Ascending aorta (tissue), 2 donors: ENCODE results near the gene IQGAP2. TPM values are rescaled to one million over a fixed set of nuclear protein-coding genes. Genes with fewer than 3 reads are reported as not detected.
"Not testable (repeated sequence)": the region's sequence is repeated elsewhere in the genome, so short reads cannot be mapped to it uniquely, and the experiment has no call there.

Experiments
- DNase-seq, 2 donors: peaks; one replicate each; pipeline ENCODE4 v3.0.0-alpha.2; 2019; ENCODE audit warnings: low spot score in 2 of 2
- H3K27ac ChIP-seq, 2 donors: fragments of 200-600 bp; sonication (generic); one replicate each; pipeline ENCODE4 v1.5.1; 2016 to 2017; ENCODE audit warnings: mild to moderate bottlenecking in 1 of 2
- H3K27me3 ChIP-seq: fragments of 200-600 bp; sonication (generic); one replicate; pipeline ENCODE4 v1.5.1; 2017
- H3K36me3 ChIP-seq, 2 donors: fragments of 200-600 bp; sonication (generic); one replicate each; pipeline ENCODE4 v1.5.1; 2016
- H3K4me1 ChIP-seq, 2 donors: fragments of 200-600 bp; sonication (generic); one replicate each; pipeline ENCODE4 v1.5.1; 2016 to 2017; ENCODE audit warnings: mild to moderate bottlenecking in 1 of 2
- H3K4me3 ChIP-seq, 2 donors: fragments of 200-600 bp; sonication (generic); one replicate each; pipeline ENCODE4 v1.5.1; 2016 to 2017; ENCODE audit warnings: mild to moderate bottlenecking in 1 of 2
- H3K9me3 ChIP-seq, 2 donors: fragments of 200-600 bp; sonication (generic); one replicate each; pipeline ENCODE4 v1.5.1; 2016
- CTCF ChIP-seq, 3 experiments: fragments of 200-600 bp in 2 of 3; fragments of 450-650 bp in 1 of 3; sonication (generic) in 2 of 3; IDR thresholded peaks; one replicate each; pipeline ENCODE4 v1.5.1; 2016 to 2019; ENCODE audit warnings: antibody characterized with exemption in 3 of 3, mild to moderate bottlenecking in 1 of 3, moderate library complexity in 1 of 3
- intact Hi-C: fragments of 100-400 bp; cut with DNase I; formaldehyde crosslinking; loops from one replicate; pipeline ENCODE4 v1.15.1; 2023
- total RNA-seq: library from RNA; depleted of rRNA; stranded (reverse); fragments of >200 nt; gene quantifications from one replicate; pipeline ENCODE4 v1.1.0, GENCODE V29; 2016

The IQGAP2 gene
- total RNA-seq, 1 donor from 2014 or later, result 19.8 TPM

- no peaks in the 10 kb centered on the region for H3K4me1 ChIP-seq
Observed at GRCh38 chr5:76427206-76428140, 24.4 kb downstream of the IQGAP2 start.

GRCh38 chr5:76428550-76428949 is 25.5 kb downstream of the IQGAP2 start:
- H3K27ac ChIP-seq, H3K27me3 ChIP-seq, H3K4me3 ChIP-seq, DNase-seq, H3K36me3 ChIP-seq, H3K9me3 ChIP-seq, intact Hi-C loops, H3K4me1 ChIP-seq: not testable (repeated sequence)

More at GRCh38 chr5:76427206-76428140, 24.4 kb downstream of the IQGAP2 start:
- Histone ChIP-seq H3K9me3 (no peaks in the 10 kb centered on the region), H3K27ac (no peak overlapping the region), H3K27me3 (no peaks in the 10 kb centered on the region), H3K4me3 (no peak overlapping the region), H3K36me3 (no peaks in the 10 kb centered on the region)
- no peak for TF ChIP-seq CTCF (IDR thresholded peaks at IDR 0.05)
- DNase-seq, result no peak
- intact Hi-C loops, result no loop called here

GRCh38 chr5:76433261-76433660 is 30.2 kb downstream of the IQGAP2 start:
- H3K4me1 ChIP-seq, result no peaks in the 10 kb centered on the region
- DNase-seq, result no peak
- H3K9me3 ChIP-seq, result peaks cover 0 to 4% of the 10 kb centered on the region in 2 donors
- TF ChIP-seq CTCF (IDR thresholded peaks at IDR 0.05), result no peak
- intact Hi-C loops, result no loop called here
- H3K27me3 ChIP-seq, result no peaks in the 10 kb centered on the region
- H3K36me3 ChIP-seq, result no peaks in the 10 kb centered on the region
- H3K4me3 ChIP-seq, result no peak overlapping the region
- H3K27ac ChIP-seq, result no peak overlapping the region

GRCh38 chr5:76437507-76437906 is 34.4 kb downstream of the IQGAP2 start:
- H3K4me1 ChIP-seq, H3K27ac ChIP-seq, DNase-seq, H3K4me3 ChIP-seq, H3K27me3 ChIP-seq, intact Hi-C loops, H3K36me3 ChIP-seq, H3K9me3 ChIP-seq: not testable (repeated sequence)

- intact Hi-C loops, result no loop called here
- DNase-seq, result no peak
- Histone ChIP-seq H3K27ac (no peak overlapping the region), H3K27me3 (no peaks in the 10 kb centered on the region), H3K4me1 (no peaks in the 10 kb centered on the region), H3K36me3 (no peaks in the 10 kb centered on the region), H3K4me3 (no peak overlapping the region), H3K9me3 (peaks cover 4 to 5% of the 10 kb centered on the region in 2 donors)
- no peak for TF ChIP-seq CTCF (IDR thresholded peaks at IDR 0.05)
Observed at GRCh38 chr5:76438025-76438424, 34.9 kb downstream of the IQGAP2 start.

- Histone ChIP-seq H3K9me3 (peaks cover 4 to 5% of the 10 kb centered on the region in 2 donors), H3K27me3 (no peaks in the 10 kb centered on the region), H3K27ac (no peak overlapping the region), H3K4me3 (no peak overlapping the region), H3K4me1 (no peaks in the 10 kb centered on the region), H3K36me3 (no peaks in the 10 kb centered on the region)
- intact Hi-C loops, result no loop called here
- no peak for DNase-seq
- TF ChIP-seq CTCF (IDR thresholded peaks at IDR 0.05), result no peak
Observed at GRCh38 chr5:76439201-76439600, 36.1 kb downstream of the IQGAP2 start.
